Activated naive CD4-positive, alpha-beta T cell (primary cell): Measurements from ENCODE around the gene NBEAL2.
A peak's percentile ranks its signal among the peaks of the same experiment; 100 is the strongest.

Source experiments
- DNase-seq, 4 experiments: peaks; one replicate each; lab custom pipeline; 2025; lab: John Stamatoyannopoulos, UW

NBEAL2 gene

GRCh38 chr3:46999516-47000197, 20.2 kb downstream of the NBEAL2 start:
- no peak for DNase-seq

DNA sequence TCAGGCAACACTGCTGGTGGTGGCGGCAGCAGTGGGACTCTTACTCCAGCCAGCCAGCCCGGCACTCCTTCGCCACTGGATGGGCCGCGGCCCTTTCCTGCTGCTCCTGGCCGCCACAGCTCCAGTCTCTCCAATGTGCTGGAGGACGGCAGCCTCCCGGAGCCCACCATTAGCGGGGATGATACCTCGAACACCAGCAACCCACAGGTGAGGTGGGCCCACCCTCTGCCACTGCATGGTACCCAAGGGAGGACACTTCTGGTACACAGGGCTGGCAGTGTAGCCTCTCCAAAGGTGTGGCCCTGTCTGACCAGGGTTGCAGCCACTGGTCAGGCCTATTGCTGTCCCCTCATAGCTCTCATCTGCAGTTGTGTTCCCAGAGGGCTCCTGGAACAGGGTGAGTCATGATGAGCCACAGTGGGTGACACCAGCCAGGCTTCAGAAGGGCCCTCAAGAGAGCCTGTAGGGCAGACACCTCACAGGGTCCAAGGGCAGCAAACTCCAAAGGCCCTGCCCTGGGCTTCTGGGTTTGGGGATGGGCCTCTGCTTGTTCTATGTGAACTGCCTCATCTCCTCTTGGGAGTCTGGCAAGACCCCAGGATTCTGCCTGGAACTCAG, 20.8 kb downstream of the NBEAL2 start:
- DNase-seq: no peak

GRCh38 chr3:47000922-47001730, 21.7 kb downstream of the NBEAL2 start:
- no peak for DNase-seq

DNA sequence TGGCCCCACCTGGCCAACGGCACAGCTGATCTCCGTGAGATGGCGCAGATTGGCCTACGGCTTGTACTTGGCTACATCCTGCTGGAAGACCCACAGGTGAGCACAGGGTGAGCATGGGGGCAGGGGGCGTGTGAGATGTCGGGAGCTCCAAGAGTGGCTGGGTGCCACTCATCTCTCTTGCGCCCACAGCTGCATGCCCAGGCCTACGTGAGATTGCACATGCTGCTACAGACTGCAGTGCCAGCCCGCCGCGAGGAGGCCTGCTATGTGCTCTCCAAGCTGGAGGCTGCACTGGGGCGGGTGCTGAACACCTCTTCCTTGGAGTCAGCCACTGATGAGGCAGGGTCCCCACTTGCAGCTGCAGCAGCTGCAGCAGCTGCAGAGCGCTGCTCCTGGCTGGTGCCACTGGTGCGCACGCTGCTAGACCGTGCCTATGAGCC, 22.3 kb downstream of the NBEAL2 start:
- DNase-seq: no peak

- DNase-seq: no peak
Observed at GRCh38 chr3:47002171-47003055, 22.9 kb downstream of the NBEAL2 start.

DNA sequence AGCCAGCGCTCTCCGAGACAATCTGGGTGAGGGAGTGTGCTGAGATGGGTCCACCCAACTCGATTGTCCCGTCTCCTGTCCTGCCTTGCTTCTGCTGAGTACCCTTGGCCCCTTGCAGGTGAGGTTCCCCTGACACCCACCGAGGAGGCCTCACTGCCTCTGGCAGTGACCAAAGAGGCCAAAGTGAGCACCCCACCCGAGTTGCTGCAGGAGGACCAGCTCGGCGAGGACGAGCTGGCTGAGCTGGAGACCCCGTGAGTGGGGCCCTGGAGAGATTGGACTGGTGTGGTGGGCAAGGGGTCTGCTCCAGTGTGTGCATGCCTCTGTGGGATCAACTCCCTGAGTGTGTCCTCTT, 23.6 kb downstream of the NBEAL2 start:
- DNase-seq: no peak

- no peak for DNase-seq
Observed at GRCh38 chr3:47003461-47004368, 24.2 kb downstream of the NBEAL2 start.

- no peak for DNase-seq
Observed at GRCh38 chr3:47004369-47005211, 25.1 kb downstream of the NBEAL2 start.

DNA sequence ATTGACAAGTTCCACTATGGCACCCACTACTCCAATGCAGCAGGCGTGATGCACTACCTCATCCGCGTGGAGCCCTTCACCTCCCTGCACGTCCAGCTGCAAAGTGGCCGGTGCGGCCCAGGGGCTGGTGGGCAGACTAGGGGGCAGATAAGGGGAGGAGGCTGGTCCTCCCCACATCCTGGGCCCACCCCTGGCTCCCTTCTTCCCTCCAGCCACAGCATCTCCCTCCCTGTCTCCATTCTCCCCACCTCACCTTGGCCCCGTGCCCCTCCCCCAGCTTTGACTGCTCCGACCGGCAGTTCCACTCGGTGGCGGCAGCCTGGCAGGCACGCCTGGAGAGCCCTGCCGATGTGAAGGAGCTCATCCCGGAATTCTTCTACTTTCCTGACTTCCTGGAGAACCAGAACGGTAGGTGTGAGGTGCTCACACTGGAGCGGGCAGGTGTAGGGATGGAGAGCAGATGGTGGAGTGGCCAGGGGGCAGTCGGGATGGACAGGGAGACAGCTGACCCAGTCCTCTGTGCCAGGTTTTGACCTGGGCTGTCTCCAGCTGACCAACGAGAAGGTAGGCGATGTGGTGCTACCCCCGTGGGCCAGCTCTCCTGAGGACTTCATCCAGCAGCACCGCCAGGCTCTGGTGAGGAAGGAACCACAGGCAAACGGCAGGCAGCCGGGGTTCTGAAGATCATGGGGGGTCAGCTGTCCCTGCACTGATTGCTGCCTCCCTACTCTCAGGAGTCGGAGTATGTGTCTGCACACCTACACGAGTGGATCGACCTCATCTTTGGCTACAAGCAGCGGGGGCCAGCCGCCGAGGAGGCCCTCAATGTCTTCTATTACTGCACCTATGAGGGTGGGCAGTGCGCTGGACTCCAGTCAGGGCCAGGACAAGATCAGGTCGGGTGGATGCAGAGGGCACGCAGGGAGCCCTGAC, 26.0 kb downstream of the NBEAL2 start:
- no peak for DNase-seq

DNA sequence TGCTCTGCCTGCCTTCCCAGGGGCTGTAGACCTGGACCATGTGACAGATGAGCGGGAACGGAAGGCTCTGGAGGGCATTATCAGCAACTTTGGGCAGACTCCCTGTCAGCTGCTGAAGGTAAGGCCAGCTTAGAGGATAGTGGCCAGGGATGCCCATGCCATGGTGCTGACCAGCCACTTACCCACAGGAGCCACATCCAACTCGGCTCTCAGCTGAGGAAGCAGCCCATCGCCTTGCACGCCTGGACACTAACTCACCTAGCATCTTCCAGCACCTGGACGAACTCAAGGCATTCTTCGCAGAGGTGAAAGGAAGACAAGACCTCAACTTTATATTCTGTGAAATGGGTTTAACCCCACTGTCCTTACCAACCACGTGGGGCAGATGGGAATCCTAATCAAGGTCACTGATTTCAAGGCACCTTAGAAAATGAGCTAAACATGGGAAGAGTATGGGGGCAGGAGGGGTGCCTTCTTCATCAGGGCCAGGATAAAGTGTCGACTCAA, 26.7 kb downstream of the NBEAL2 start:
- DNase-seq: no peak

- no peak for DNase-seq
Observed at GRCh38 chr3:47007001-47007400, 27.5 kb downstream of the NBEAL2 start.

GRCh38 chr3:47007482-47008233, 28.2 kb downstream of the NBEAL2 start:
- DNase-seq: no peak

DNA sequence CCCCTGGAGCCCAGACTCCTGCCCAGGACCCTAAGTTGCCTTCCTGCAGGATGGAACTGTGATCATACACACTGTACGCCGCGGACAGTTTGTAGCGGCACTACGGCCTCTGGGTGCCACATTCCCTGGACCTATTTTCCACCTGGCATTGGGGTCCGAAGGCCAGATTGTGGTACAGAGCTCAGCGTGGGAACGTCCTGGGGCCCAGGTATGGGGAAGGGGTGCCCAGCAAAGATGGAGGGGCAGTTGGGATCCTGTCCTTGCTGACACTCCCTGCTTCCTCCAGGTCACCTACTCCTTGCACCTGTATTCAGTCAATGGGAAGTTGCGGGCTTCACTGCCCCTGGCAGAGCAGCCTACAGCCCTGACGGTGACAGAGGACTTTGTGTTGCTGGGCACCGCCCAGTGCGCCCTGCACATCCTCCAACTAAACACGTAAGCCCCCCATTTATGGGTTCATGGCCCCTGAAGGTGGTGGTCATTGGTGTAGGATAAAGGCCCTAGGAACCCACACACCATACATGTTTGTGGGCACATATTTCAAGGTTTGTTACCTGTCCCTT, 28.8 kb downstream of the NBEAL2 start:
- DNase-seq: no peak

DNA sequence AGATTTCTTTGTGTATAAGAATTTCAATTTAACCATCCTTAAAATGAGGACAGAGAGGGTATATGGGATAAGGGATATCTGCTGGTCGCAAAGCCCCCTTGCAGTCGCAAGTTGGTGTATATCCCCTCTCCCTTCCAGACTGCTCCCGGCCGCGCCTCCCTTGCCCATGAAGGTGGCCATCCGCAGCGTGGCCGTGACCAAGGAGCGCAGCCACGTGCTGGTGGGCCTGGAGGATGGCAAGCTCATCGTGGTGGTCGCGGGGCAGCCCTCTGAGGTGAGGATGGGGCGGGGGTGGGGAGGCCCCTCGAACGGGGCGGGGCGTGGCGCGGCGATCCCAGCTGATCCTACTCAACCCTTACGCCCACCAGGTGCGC, 29.4 kb downstream of the NBEAL2 start:
- no peak for DNase-seq

DNA sequence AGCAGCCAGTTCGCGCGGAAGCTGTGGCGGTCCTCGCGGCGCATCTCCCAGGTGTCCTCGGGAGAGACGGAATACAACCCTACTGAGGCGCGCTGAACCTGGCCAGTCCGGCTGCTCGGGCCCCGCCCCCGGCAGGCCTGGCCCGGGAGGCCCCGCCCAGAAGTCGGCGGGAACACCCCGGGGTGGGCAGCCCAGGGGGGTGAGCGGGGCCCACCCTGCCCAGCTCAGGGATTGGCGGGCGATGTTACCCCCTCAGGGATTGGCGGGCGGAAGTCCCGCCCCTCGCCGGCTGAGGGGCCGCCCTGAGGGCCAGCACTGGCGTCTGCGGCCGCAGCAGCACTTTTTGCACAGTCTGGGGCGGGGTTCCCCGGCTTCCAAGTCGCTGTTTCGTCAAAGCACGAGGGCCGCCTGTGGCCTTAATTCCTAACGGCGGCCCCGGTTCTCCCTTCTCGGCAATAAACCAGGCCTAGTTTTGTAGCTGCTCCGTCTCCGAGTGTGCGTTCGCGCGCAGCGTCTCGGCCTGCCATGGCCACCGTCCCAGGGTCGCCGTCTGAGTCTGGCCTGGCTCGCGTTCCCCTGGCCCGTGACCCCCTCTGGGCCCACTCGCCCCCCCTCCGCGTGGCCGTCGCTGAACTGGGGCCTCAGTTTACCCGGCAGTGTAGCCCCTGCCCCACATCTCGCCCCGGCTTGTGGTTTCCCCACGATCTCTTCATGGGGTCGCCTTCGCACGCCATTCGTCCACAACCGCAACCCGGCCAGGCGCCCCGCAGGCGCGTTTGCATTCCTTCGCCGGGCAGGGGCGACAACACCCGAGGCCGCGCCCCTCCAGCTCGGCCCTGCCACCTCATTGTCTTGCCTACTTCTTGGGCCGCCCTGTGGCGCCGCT, 30.0 kb downstream of the NBEAL2 start:
- peak in 3 of 4 experiments; percentile 23 to 65 (median 29) for DNase-seq

DNA sequence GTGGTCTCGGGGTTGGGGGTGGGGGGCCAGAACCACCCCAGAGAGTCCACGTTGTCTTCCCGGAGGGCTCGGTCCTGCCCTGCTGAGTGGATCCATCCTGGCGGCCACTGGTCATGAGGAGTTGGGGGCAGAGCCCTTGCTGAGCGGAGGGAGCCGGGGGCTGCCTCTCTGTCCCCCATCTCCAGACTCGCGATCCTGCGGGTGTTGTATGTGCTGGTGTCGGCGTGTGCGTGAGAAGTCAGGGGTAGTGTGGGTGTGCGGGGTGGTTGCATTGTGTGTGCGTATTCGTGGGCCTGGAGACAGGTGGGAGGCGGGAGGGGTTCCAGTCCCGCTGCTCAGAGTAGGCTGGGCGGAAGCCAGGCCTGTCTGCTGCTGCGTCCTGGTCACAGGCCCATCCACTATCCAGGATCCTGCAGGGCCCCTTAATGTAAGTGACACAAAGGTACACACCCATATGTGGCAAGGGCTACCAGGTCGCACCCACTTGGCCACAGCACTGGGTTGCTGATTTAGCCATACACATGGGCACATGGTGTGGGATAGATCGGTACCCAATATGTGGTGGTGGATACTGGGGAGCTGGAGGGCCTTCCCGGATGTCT, 30.7 kb downstream of the NBEAL2 start:
- no peak for DNase-seq
